Naive thymus-derived CD8-positive, alpha-beta T cell (primary cell): ENCODE results near the gene SFMBT2. TPM values are rescaled to one million over a fixed set of nuclear protein-coding genes. Genes with fewer than 3 reads are reported as not detected.

ENCODE experiments used
- ATAC-seq, 2 donors: fragments of 150-1000 bp; cut with Tn5 transposase in 1 of 2; sonication (Bioruptor Pico), chemical (Tn5 transposase) in 1 of 2; 1 replicate in 1 of 2; 2 replicates in 1 of 2; pipeline ENCODE4 v1.10.0; 2021; ENCODE audit warnings: mild to moderate bottlenecking in 2 of 2, moderate library complexity in 2 of 2
- POLR2A ChIA-PET: fragments of 350-600 bp; sonication (Branson Sonifier 250); formaldehyde crosslinking; loops from one replicate; lab custom pipeline; 2021; ENCODE audit warnings: antibody characterized with exemption; lab: Charles Lee
- DNase-seq, 10 donors: peaks; one replicate each; pipeline versions ENCODE4 v3.0.0 to v3.0.0-alpha.2; 2020 to 2022
- H3K27ac Mint-ChIP-seq, 10 donors: one replicate each; pipeline ENCODE4 v1.8.0; 2020 to 2022; ENCODE audit warnings: mild to moderate bottlenecking in 10 of 10, mixed read lengths in 10 of 10, moderate library complexity in 4 of 10, inconsistent platforms in 1 of 10
- H3K27me3 Mint-ChIP-seq, 5 donors: one replicate each; pipeline ENCODE4 v1.8.0; 2021 to 2022; ENCODE audit warnings: mixed read lengths in 5 of 5
- H3K36me3 Mint-ChIP-seq, 3 donors: one replicate each; pipeline ENCODE4 v1.8.0; 2020 to 2022; ENCODE audit warnings: mixed read lengths in 3 of 3, mild to moderate bottlenecking in 2 of 3, inconsistent platforms in 1 of 3
- H3K4me1 Mint-ChIP-seq, 4 donors: one replicate each; pipeline ENCODE4 v1.8.0; 2021 to 2022; ENCODE audit warnings: mixed read lengths in 4 of 4
- H3K4me3 Mint-ChIP-seq, 10 donors: one replicate each; pipeline ENCODE4 v1.8.0; 2020 to 2022; ENCODE audit warnings: mild to moderate bottlenecking in 10 of 10, mixed read lengths in 10 of 10, moderate library complexity in 6 of 10, inconsistent platforms in 1 of 10
- H3K9me3 Mint-ChIP-seq, 9 donors: one replicate each; pipeline ENCODE4 v1.8.0; 2020 to 2022; ENCODE audit warnings: mixed read lengths in 9 of 9, mild to moderate bottlenecking in 3 of 9, inconsistent platforms in 1 of 9, moderate library complexity in 1 of 9
- polyA plus RNA-seq, 3 donors: library from polyadenylated mRNA; unstranded; fragments of 300-500 nt; fragmentation: Illumina TruSeq; gene quantifications; one replicate each; pipeline ENCODE4 v1.2.3, GENCODE V29; 2021
- total RNA-seq, 8 experiments: library from RNA in 2 of 8; stranded (reverse) in 2 of 8; gene quantifications; one replicate each; pipeline ENCODE4 v1.2.3 and lab custom pipeline; 2021 to 2026

SFMBT2 gene
- total and polyA plus RNA-seq, 5 experiments from 2014 or later, result 2.2 to 31.8 (median 6.7) TPM

GRCh38 chr10:7283246-7283645 is 127.6 kb downstream of the SFMBT2 start:
- Mint-ChIP-seq H3K27me3 (no peaks in the 10 kb centered on the region), H3K9me3 (no peaks in the 10 kb centered on the region), H3K27ac (peak overlapping the region in 3 of 10 donors; percentile 10 to 53 (median 34)), H3K4me1 (peaks cover 24 to 57% (median 48%) of the 10 kb centered on the region in 4 donors), H3K4me3 (no peak overlapping the region), H3K36me3 (peaks cover 0 to 53% (median 17%) of the 10 kb centered on the region in 3 donors)
- DNase-seq (no peak), ATAC-seq (no peak)
- POLR2A ChIA-PET, result no interaction called here

- H3K4me3 Mint-ChIP-seq, result no peak overlapping the region
- H3K36me3 Mint-ChIP-seq, result peaks cover 0 to 60% (median 17%) of the 10 kb centered on the region in 3 donors
These were observed 128.4 kb downstream of the SFMBT2 start for GRCh38 chr10:7282457-7282856.

GRCh38 chr10:7281429-7281828 is 129.4 kb downstream of the SFMBT2 start:
- ATAC-seq (no peak), DNase-seq (no peak)
- Mint-ChIP-seq H3K9me3 (no peaks in the 10 kb centered on the region), H3K4me1 (peaks cover 25 to 62% (median 52%) of the 10 kb centered on the region in 4 donors), H3K27ac (peak overlapping the region in 3 of 10 donors; percentile 8 to 55 (median 24)), H3K27me3 (no peaks in the 10 kb centered on the region), H3K36me3 (peaks cover 0 to 66% (median 20%) of the 10 kb centered on the region in 3 donors), H3K4me3 (no peak overlapping the region)
- POLR2A ChIA-PET, result no interaction called here

More at GRCh38 chr10:7282457-7282856, 128.4 kb downstream of the SFMBT2 start:
- ATAC-seq, result no peak
- POLR2A ChIA-PET, result no interaction called here
- peaks cover 29 to 61% (median 51%) of the 10 kb centered on the region in 4 donors for H3K4me1 Mint-ChIP-seq
- DNase-seq, result no peak
- no peak overlapping the region for H3K27ac Mint-ChIP-seq
- no peaks in the 10 kb centered on the region for H3K27me3 Mint-ChIP-seq
- H3K9me3 Mint-ChIP-seq, result no peaks in the 10 kb centered on the region

GRCh38 chr10:7279303-7279702 is 131.5 kb downstream of the SFMBT2 start:
- POLR2A ChIA-PET, result interaction anchor here (1.5 kb wide), 1 partner anchor 129 kb away, joined by 4 read pairs; no protein-coding TSS in a partner anchor
- Mint-ChIP-seq H3K4me3 (no peak overlapping the region), H3K27ac (peak overlapping the region in 5 of 10 donors; percentile 25 to 69 (median 50)), H3K4me1 (peaks cover 23 to 65% (median 52%) of the 10 kb centered on the region in 4 donors), H3K27me3 (no peaks in the 10 kb centered on the region), H3K36me3 (peaks cover 0 to 70% (median 20%) of the 10 kb centered on the region in 3 donors), H3K9me3 (no peaks in the 10 kb centered on the region)
- DNase-seq (no peak), ATAC-seq (no peak)

GRCh38 chr10:7277867-7278266 is 133.0 kb downstream of the SFMBT2 start:
- peaks cover 23 to 75% (median 55%) of the 10 kb centered on the region in 4 donors for H3K4me1 Mint-ChIP-seq
- peaks cover 0 to 56% (median 15%) of the 10 kb centered on the region in 3 donors for H3K36me3 Mint-ChIP-seq
- H3K27me3 Mint-ChIP-seq, result no peaks in the 10 kb centered on the region
- H3K4me3 Mint-ChIP-seq, result peak overlapping the region in 1 of 10 donors; percentile 12
- POLR2A ChIA-PET, result interaction anchor here (1.5 kb wide), 1 partner anchor 131 kb away, joined by 4 read pairs; no protein-coding TSS in a partner anchor
- DNase-seq (no peak), ATAC-seq (no peak)
- peak overlapping the region in 6 of 10 donors; percentile 10 to 75 (median 66) for H3K27ac Mint-ChIP-seq
- no peaks in the 10 kb centered on the region for H3K9me3 Mint-ChIP-seq

GRCh38 chr10:7277432-7277831 is 133.4 kb downstream of the SFMBT2 start:
- H3K9me3 Mint-ChIP-seq, result no peaks in the 10 kb centered on the region
- no peak overlapping the region for H3K27ac Mint-ChIP-seq
- POLR2A ChIA-PET, result no interaction called here
- no peak overlapping the region for H3K4me3 Mint-ChIP-seq
- H3K4me1 Mint-ChIP-seq, result peaks cover 23 to 73% (median 59%) of the 10 kb centered on the region in 4 donors
- peaks cover 0 to 51% (median 15%) of the 10 kb centered on the region in 3 donors for H3K36me3 Mint-ChIP-seq
- ATAC-seq (no peak), DNase-seq (no peak)
- no peaks in the 10 kb centered on the region for H3K27me3 Mint-ChIP-seq

GRCh38 chr10:7275761-7276440 is 134.9 kb downstream of the SFMBT2 start:
- Mint-ChIP-seq H3K4me3 (no peak overlapping the region), H3K27ac (peak overlapping the region in 6 of 10 donors; percentile 29 to 81 (median 71)), H3K4me1 (peaks cover 29 to 76% (median 69%) of the 10 kb centered on the region in 4 donors), H3K9me3 (no peaks in the 10 kb centered on the region), H3K36me3 (peaks cover 0 to 44% (median 20%) of the 10 kb centered on the region in 3 donors), H3K27me3 (no peaks in the 10 kb centered on the region)
- POLR2A ChIA-PET, result no interaction called here
- ATAC-seq, result no peak
- DNase-seq, result no peak

GRCh38 chr10:7274293-7274692 is 136.5 kb downstream of the SFMBT2 start:
- H3K4me3 Mint-ChIP-seq, result no peak overlapping the region
- H3K4me1 Mint-ChIP-seq, result peaks cover 33 to 74% (median 68%) of the 10 kb centered on the region in 4 donors
- no peaks in the 10 kb centered on the region for H3K9me3 Mint-ChIP-seq
- ATAC-seq (no peak), DNase-seq (no peak)
- H3K27ac Mint-ChIP-seq, result peak overlapping the region in 8 of 10 donors; percentile 25 to 95 (median 60)
- peaks cover 0 to 49% (median 16%) of the 10 kb centered on the region in 3 donors for H3K36me3 Mint-ChIP-seq
- POLR2A ChIA-PET, result no interaction called here
- no peaks in the 10 kb centered on the region for H3K27me3 Mint-ChIP-seq

GRCh38 chr10:7272008-7272407 is 138.8 kb downstream of the SFMBT2 start:
- DNase-seq (peak in 5 of 10 donors; percentile 25 to 58 (median 37)), ATAC-seq (peak; percentile 73 to 77)
- Mint-ChIP-seq H3K9me3 (no peaks in the 10 kb centered on the region), H3K4me3 (peak overlapping the region in 9 of 10 donors; percentile 54 to 74 (median 62)), H3K4me1 (peaks cover 24 to 73% (median 60%) of the 10 kb centered on the region in 4 donors), H3K27ac (peak overlapping the region; percentile 79 to 95 (median 89)), H3K36me3 (peaks cover 0 to 34% (median 17%) of the 10 kb centered on the region in 3 donors), H3K27me3 (no peaks in the 10 kb centered on the region)
- POLR2A ChIA-PET, result interaction anchor here (0.7 to 1.8 kb wide), 3 partner anchors 14 to 139 kb away, joined by 3 to 5 read pairs (median 5); partner anchors contain the start of gene SFMBT2

GRCh38 chr10:7269988-7270387 is 140.8 kb downstream of the SFMBT2 start:
- POLR2A ChIA-PET, result interaction anchor here (0.7 kb wide), 1 partner anchor 141 kb away, joined by 3 read pairs; the partner anchor contains the start of gene SFMBT2
- Mint-ChIP-seq H3K4me1 (peaks cover 27 to 68% (median 53%) of the 10 kb centered on the region in 4 donors), H3K4me3 (peak overlapping the region in 3 of 10 donors; percentile 1 to 56 (median 5)), H3K27ac (peak overlapping the region; percentile 17 to 94 (median 84)), H3K27me3 (no peaks in the 10 kb centered on the region), H3K9me3 (no peaks in the 10 kb centered on the region), H3K36me3 (peaks cover 0 to 22% (median 8%) of the 10 kb centered on the region in 3 donors)
- no peak for DNase-seq
- no peak for ATAC-seq

- peaks cover 23 to 47% (median 30%) of the 10 kb centered on the region in 4 donors for H3K4me1 Mint-ChIP-seq
- no peaks in the 10 kb centered on the region for H3K9me3 Mint-ChIP-seq
- H3K27ac Mint-ChIP-seq, result peak overlapping the region in 8 of 10 donors; percentile 8 to 72 (median 46)
- no peaks in the 10 kb centered on the region for H3K27me3 Mint-ChIP-seq
- DNase-seq (no peak), ATAC-seq (no peak)
- POLR2A ChIA-PET, result no interaction called here
- peaks cover 0 to 30% (median 7%) of the 10 kb centered on the region in 3 donors for H3K36me3 Mint-ChIP-seq
- H3K4me3 Mint-ChIP-seq, result no peak overlapping the region
These were observed 143.7 kb downstream of the SFMBT2 start for GRCh38 chr10:7267142-7267541.

- DNase-seq (no peak), ATAC-seq (no peak)
- H3K27me3 Mint-ChIP-seq, result no peaks in the 10 kb centered on the region
- peak overlapping the region in 7 of 10 donors; percentile 19 to 87 (median 53) for H3K27ac Mint-ChIP-seq
- POLR2A ChIA-PET, result no interaction called here
- peaks cover 17 to 45% (median 29%) of the 10 kb centered on the region in 4 donors for H3K4me1 Mint-ChIP-seq
- H3K9me3 Mint-ChIP-seq, result no peaks in the 10 kb centered on the region
- peaks cover 0 to 24% (median 3%) of the 10 kb centered on the region in 3 donors for H3K36me3 Mint-ChIP-seq
- H3K4me3 Mint-ChIP-seq, result no peak overlapping the region
These were observed 145.3 kb downstream of the SFMBT2 start for GRCh38 chr10:7265396-7266123.
